ENCODE measurements around the gene B9D2.
A peak's percentile ranks its signal among the peaks of the same experiment; 100 is the strongest.
"Not testable (repeated sequence)": the region's sequence is repeated elsewhere in the genome, so short reads cannot be mapped to it uniquely, and the experiment has no call there.

The B9D2 gene

DNA sequence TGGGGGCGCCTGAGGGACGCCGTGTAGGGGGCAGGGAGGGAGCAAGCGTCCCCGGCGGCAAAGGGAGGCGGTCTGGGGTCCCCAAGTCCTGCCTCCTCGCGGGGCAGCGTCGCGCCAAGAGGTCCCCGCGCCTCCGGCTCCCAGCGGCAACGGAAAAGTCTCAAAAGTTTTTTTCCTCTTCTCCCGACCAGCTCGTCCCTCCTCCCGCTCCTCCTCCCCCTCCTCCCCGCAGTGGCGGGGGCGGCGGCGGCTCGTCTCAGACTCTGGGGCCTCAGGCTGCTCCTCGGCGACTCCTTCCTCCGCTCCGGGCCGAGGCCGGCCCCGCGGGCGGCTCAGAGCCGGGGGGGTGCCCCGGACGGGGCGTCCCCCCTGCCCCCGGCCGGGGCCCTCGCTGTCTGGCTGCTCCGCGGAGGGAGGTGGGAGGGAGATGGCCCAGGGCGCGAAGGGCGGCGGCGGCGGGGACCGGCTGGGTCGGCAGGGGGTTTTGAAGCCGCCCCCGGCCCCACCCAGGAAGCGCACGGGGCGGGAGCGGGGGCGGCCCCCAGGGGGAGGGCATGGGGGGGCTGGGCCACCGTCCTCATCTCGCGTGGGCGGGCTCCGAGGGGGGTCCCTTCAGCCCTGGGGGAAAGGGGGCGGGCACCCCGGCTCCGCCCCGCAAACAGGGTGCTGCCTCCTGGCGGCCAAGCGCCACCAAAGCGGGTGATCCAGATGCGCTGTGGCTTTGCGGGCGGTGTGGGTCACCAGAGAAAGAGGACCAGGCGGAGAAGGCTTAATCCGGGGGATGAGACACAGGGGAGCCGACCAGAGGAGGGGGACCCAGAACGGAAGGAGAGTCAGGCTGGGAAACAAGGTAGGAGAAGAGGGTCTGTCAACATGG is 10.2 kb downstream of the B9D2 start, which contains the start of gene TGFB1:
Gene TGFB1, minus strand, starts transcription at position 457 of the 877 bp plus-strand sequence. CDS start 878 bp downstream, outside the sequence.
- DNase-seq, result peak; percentile 95

DNA sequence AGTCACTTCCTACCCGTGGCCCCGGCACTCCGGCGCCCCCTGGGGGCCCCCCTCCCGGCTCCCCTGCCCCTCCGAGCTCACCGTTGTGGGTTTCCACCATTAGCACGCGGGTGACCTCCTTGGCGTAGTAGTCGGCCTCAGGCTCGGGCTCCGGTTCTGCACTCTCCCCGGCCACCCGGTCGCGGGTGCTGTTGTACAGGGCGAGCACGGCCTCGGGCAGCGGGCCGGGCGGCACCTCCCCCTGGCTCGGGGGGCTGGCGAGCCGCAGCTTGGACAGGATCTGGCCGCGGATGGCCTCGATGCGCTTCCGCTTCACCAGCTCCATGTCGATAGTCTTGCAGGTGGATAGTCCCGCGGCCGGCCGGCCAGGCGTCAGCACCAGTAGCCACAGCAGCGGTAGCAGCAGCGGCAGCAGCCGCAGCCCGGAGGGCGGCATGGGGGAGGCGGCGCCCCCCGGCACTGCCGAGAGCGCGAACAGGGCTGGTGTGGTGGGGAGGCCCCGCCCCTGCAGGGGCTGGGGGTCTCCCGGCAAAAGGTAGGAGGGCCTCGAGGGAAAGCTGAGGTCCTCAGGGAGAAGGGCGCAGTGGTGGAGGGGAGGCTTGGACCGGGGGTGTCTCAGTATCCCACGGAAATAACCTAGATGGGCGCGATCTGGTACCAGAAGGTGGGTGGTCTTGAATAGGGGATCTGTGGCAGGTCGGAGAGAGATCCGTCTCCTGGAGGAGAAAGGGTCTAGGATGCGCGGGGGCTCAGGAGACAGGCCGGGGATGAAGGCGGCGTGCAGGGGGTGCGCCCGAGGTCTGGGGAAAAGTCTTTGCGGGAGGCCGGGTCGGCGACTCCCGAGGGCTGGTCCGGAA is 11.1 kb downstream of the B9D2 start:
- DNase-seq, result peak; percentile 80

DNA sequence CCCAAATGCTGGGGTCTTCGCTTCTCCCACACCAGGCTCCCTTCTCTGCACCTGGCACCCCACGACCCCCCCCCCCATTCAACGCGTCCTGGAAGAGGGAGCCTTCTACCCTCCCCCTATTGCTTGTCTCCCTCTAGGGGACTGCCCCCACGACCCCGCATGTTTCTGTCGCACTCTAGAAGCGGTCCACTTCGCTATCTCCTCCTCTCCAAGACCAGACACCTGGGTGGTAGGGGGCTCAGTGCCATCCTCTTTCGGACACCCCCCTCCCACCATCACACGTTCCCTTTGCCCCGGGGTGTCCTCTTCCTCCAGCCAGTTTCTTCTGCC is 11.7 kb downstream of the B9D2 start:
- no peak for DNase-seq

- peak; percentile 80 for DNase-seq
Measured at GRCh38 chr19:41351339-41352245, 12.4 kb downstream of the B9D2 start.

DNA sequence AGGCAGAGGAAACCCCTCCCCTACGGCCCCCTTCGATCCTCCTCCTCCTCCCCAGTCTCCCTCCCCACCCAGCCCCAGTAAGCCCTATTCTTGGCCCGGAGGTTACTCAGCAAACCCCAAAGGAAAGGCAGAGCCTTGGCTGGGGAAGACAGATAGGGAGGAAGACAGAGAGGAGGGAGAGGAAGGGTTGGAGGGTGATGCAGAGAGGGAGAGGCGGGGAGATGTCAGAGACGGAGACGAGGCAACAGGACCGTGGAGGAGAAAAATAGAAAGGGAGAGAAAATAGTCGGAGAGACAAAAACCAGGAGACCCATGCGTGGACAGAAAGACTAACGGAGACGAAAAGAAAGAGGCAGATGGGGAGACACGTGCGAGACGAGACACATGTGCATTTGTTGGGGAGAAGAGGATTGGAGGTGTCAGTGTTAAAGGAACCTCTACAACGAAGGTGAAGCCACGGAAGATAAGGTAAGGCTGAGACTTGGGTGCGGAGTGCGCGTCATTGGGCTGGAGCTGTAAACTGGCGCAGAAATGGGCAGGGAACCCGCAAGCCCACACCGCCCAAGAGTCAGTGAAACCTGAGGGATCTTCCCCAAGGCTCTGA is 13.1 kb downstream of the B9D2 start:
- peak; percentile 19 for DNase-seq

- DNase-seq, result not testable (repeated sequence)
Measured at GRCh38 chr19:41346916-41347315, 17.0 kb downstream of the B9D2 start.

- DNase-seq, result no peak
Measured at GRCh38 chr19:41344162-41344561, 19.8 kb downstream of the B9D2 start.

GRCh38 chr19:41341669-41342490 is 22.1 kb downstream of the B9D2 start:
- no peak for DNase-seq

DNA sequence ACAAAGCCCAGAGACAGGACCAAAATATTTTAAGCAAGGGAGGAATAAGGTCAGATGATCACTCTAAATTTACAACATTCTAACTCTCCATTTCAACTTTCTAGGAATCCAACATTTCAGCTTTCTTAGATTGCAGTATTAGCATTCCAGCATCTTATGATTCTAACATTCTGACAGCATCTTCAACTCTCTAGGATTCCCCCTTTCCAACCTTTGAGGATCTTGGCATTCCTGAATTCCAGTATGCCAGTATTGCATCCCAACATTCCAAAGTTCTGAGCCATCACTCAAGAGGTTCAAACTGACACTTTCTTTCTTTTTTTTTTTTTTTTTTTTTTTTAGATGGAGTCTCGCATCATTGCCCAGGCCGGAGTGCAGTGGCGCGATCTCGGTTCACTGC is 24.0 kb downstream of the B9D2 start:
- no peak for DNase-seq

DNA sequence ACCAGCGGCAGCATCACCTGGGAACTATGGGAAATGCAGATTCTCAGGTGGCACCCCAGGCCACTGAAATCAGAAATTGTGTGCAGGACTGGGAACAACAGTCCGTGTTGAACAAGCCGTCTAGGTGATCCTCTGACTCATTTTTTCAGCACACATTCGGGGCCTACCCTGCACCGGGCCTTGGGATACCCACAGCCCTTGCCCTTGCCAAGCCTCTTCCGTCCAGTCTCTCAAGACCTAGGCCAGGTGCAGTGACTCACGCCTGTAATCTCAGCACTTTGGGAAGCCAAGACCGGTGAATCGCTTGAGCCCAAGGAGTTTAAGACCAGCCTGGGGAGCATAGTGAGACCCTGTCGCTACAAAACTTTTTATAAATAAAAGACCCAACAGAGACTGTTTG is 28.5 kb downstream of the B9D2 start:
- no peak for DNase-seq

- DNase-seq, result peak; percentile 94
Measured at GRCh38 chr19:41334793-41335192, 29.2 kb downstream of the B9D2 start.

- DNase-seq, result no peak
Measured at GRCh38 chr19:41332468-41332867, 31.5 kb downstream of the B9D2 start.

DNA sequence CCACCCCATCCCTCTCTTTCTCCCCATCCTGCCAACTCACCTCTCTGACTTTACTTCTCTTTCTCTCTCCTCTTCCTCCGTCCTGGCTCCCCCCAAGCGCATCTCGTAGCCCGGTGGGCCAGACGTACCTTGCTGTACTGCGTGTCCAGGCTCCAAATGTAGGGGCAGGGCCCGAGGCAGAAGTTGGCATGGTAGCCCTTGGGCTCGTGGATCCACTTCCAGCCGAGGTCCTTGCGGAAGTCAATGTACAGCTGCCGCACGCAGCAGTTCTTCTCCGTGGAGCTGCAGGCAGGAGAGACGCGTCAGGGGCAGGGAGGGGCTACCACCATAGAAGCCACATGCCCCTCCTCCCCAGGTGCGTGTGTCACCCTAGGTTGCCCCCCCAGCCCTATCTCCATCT is 31.9 kb downstream of the B9D2 start:
- no peak for DNase-seq

DNA sequence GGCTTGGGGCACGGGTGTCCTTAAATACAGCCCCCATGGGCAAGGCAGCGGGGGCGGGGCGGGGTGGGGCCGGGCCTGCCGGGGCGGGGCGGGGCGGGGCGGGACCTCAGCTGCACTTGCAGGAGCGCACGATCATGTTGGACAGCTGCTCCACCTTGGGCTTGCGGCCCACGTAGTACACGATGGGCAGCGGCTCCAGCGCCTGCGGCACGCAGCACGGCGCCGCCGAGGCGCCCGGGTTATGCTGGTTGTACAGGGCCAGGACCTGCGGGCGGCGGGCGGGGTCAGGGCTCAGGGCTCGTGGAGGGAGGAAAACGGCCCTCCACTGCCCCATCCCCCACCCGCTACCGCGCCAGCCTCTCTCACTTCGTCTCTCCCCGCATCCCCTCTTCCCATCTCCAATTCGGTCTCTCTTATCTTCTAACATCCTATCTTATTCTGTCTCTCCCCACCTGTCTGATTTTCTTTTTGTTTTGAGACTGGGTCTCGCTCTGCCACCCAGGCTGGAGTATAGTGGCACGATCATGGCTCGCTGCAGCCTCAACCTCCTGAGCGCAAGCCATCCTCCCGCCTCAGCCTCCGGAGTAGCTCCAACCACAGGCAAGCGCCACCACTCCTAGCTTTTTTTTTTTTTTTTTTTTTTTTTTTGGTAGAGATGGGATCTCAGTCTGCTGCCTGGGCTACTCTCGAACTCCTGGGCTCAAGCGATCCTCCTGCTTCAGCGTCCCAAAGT is 32.8 kb downstream of the B9D2 start:
- no peak for DNase-seq

GRCh38 chr19:41330481-41330880 is 33.5 kb downstream of the B9D2 start:
- no peak for DNase-seq

GRCh38 chr19:41328842-41329225 is 35.1 kb downstream of the B9D2 start:
- DNase-seq, result peak; percentile 91

DNA sequence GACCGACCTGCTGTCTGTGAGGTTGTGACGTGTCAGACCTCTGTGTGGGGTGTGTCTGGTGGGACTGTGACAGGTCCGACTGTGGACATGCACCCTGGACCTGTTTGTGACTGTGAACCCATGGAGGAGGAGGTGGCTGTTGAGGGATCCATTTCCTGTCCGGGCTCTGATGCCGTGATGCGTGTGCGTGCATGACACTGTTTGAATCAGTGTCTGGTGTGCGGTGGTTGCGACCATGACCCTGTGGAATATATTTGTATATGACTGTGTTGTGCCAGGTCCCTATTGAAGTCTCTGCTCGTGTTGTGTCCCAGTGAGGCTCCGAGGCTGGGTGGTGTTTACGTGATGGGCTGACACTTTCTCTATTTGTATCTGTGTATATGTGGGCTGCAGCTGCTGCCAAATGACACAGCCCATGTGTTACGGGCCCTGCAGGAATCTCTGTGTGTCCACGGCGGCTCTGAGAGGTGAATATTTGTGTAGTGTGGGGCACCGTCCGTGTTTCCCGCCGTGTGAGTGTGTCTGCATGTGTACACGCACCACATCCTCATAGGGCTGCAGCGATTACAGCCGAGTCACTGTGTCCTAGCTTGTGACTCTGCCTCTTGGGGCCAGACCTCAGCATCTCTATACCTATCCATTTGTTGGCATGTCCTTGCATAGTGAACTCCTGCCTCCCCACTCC is 35.6 kb downstream of the B9D2 start:
- peak; percentile 70 for DNase-seq

- peak; percentile 90 for DNase-seq
Measured at GRCh38 chr19:41327576-41328156, 36.3 kb downstream of the B9D2 start.

DNA sequence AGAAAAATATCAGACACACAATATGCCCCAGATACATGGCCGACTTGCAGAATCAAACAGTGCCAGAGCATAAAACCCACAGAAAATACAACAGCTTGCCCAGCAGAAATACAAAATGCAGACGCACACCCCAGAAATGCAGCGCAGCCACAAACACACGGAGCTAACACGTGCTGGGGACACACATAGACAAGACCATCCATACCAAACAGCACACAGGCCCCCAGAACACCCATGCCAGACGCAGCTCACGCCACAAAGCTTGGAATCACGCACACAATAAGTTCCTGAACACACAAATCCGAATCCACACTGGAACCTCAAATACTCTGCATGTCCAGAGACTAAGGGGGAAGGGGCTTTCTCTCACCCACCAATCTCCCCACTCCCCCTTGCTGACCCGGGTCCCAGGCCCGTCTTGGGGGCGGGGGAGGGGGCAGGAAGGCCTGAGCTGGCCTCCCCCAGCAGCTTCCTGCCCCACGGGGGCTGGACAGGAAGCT is 36.8 kb downstream of the B9D2 start:
- peak; percentile 16 for DNase-seq

Measured in suppressor macrophage treated with lipopolysaccharide for 4 hours (primary cell).